Loucy (cell line): Measurements from ENCODE around the gene EEF1G.

Experiments
- H2AFZ ChIP-seq: fragments of 200-600 bp; sonication (generic); 2 replicates; pipeline ENCODE4 v1.6.0; 2016; ENCODE audit warnings: antibody characterized with exemption, mild to moderate bottlenecking, low read length, moderate library complexity
- H3F3A ChIP-seq: fragments of 200-600 bp; 2 replicates; pipeline ENCODE4 v1.6.0; 2016; ENCODE audit warnings: antibody characterized with exemption, low read depth, mild to moderate bottlenecking
- H3K27me3 ChIP-seq: fragments of 200-600 bp; sonication (generic); 2 replicates; pipeline ENCODE4 v1.6.1; 2014; ENCODE audit warnings: low read length, mild to moderate bottlenecking; ENCODE audit not compliant: insufficient read depth, poor library complexity, severe bottlenecking
- H3K36me3 ChIP-seq: fragments of 200-600 bp; sonication (generic); 2 replicates; pipeline ENCODE4 v1.6.1; 2016; ENCODE audit warnings: low read length; ENCODE audit not compliant: insufficient read depth
- H3K4me1 ChIP-seq: fragments of 200-600 bp; sonication (generic); 2 replicates; pipeline ENCODE4 v1.5.1; 2014; ENCODE audit warnings: low read length, mild to moderate bottlenecking; ENCODE audit not compliant: insufficient read depth, poor library complexity, severe bottlenecking
- H3K4me2 ChIP-seq: fragments of 200-600 bp; sonication (generic); 2 replicates; pipeline ENCODE4 v1.6.0; 2014; ENCODE audit warnings: antibody characterized with exemption, low read length, low read depth, mild to moderate bottlenecking; ENCODE audit not compliant: poor library complexity, severe bottlenecking
- H3K4me3 ChIP-seq: fragments of 200-600 bp; sonication (generic); 2 replicates; pipeline ENCODE4 v1.5.1; 2014; ENCODE audit warnings: low read length, mild to moderate bottlenecking, mixed read lengths; ENCODE audit not compliant: poor library complexity, severe bottlenecking
- H3K79me2 ChIP-seq: fragments of 200-600 bp; sonication (generic); 2 replicates; pipeline ENCODE4 v1.6.1; 2014; ENCODE audit warnings: low read length; ENCODE audit not compliant: insufficient read depth
- H3K9ac ChIP-seq: fragments of 200-600 bp; sonication (generic); 2 replicates; pipeline ENCODE4 v1.6.0; 2014; ENCODE audit warnings: mild to moderate bottlenecking, low read depth, low read length, moderate library complexity; ENCODE audit not compliant: poor library complexity, severe bottlenecking
- H3K9me2 ChIP-seq: fragments of 200-600 bp; sonication (generic); replicated peaks from 2 replicates; pipeline ENCODE4 v1.6.1; 2016; ENCODE audit warnings: low read depth, low read length, mixed read lengths
- H3K9me3 ChIP-seq: fragments of 200-600 bp; sonication (generic); 2 replicates; pipeline ENCODE4 v1.6.1; 2014; ENCODE audit warnings: mild to moderate bottlenecking, antibody characterized with exemption, low read length, low read depth; ENCODE audit not compliant: insufficient read depth
- H4K20me1 ChIP-seq: fragments of 200-600 bp; sonication (generic); 2 replicates; pipeline ENCODE4 v1.6.0; 2014; ENCODE audit warnings: antibody characterized with exemption, low read length, mild to moderate bottlenecking; ENCODE audit not compliant: insufficient read depth, poor library complexity, severe bottlenecking
- EZH2phosphoT487 ChIP-seq: fragments of 200-600 bp; IDR thresholded peaks from 2 replicates; pipeline ENCODE4 v1.6.1; 2018; ENCODE audit warnings: antibody characterized with exemption, mild to moderate bottlenecking, moderate library complexity, borderline replicate concordance
- TF ChIP-seq, protein P1 (sequence below): fragments of 200-600 bp; sonication (generic); conservative IDR thresholded peaks from 2 replicates; pipeline ENCODE4 v1.5.1; 2014; ENCODE audit warnings: mild to moderate bottlenecking, antibody characterized with exemption, low read length

The EEF1G gene

DNA sequence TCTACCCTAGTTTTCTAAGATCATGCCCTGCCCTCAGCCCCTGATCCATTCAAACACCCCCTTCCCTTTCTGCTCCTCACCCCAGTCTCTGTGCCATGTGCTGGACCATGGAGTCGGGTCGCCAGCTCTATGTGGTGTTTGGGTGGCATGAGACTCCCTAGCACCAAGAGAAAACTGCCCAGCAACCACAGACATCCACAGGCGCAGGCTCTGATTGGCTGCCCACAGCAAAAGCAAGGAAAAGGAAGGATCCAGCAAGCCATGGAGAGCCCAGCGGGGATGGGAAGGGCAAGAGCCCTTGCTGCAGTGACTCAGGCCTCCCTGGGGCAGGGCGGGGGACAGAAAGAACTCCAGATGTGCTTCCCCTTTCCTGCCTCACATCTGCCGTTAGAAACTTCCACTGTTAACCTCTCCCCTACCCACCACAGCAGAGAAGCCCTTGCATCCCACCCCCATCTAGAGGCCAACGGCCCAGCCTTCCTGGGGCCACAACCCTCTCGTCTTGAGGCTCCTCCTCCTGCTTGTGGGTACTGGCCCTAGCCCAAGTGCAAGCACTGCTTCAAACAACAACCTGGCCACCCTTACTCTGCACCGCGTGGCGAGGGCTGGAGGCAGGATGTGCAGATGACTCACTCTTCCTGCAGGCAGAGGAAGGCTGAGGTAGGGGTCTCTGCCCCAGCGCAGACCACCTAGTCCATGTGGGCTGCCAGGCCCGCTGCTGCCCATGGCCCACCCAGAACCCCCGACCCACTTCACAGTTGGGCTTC is 17.4 kb downstream of the EEF1G start:
- H3K27me3 ChIP-seq: no peaks in the 10 kb centered on the region
- H3K9ac ChIP-seq: peak overlapping the region; percentile 76
- H3K36me3 ChIP-seq: peaks cover 26% of the 10 kb centered on the region
- no peaks in the 10 kb centered on the region for H3K9me3 ChIP-seq
- no peak for TF ChIP-seq EZH2phosphoT487
- TF ChIP-seq, protein P1, sequence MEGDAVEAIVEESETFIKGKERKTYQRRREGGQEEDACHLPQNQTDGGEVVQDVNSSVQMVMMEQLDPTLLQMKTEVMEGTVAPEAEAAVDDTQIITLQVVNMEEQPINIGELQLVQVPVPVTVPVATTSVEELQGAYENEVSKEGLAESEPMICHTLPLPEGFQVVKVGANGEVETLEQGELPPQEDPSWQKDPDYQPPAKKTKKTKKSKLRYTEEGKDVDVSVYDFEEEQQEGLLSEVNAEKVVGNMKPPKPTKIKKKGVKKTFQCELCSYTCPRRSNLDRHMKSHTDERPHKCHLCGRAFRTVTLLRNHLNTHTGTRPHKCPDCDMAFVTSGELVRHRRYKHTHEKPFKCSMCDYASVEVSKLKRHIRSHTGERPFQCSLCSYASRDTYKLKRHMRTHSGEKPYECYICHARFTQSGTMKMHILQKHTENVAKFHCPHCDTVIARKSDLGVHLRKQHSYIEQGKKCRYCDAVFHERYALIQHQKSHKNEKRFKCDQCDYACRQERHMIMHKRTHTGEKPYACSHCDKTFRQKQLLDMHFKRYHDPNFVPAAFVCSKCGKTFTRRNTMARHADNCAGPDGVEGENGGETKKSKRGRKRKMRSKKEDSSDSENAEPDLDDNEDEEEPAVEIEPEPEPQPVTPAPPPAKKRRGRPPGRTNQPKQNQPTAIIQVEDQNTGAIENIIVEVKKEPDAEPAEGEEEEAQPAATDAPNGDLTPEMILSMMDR: no peak
- H2AFZ ChIP-seq: peak overlapping the region; percentile 8; the same call in 1 of the 2 replicates
- peak overlapping the region; percentile 71 for H3K4me3 ChIP-seq
- H3K4me2 ChIP-seq: peak overlapping the region; percentile 89
- H3K9me2 ChIP-seq: no peaks in the 10 kb centered on the region
- peaks cover 4% of the 10 kb centered on the region for H4K20me1 ChIP-seq
- H3F3A ChIP-seq: peaks cover 22% of the 10 kb centered on the region
- H3K4me1 ChIP-seq: peaks cover 73% of the 10 kb centered on the region
- H3K79me2 ChIP-seq: peaks cover 18% of the 10 kb centered on the region; the same call in 1 of the 2 replicates

DNA sequence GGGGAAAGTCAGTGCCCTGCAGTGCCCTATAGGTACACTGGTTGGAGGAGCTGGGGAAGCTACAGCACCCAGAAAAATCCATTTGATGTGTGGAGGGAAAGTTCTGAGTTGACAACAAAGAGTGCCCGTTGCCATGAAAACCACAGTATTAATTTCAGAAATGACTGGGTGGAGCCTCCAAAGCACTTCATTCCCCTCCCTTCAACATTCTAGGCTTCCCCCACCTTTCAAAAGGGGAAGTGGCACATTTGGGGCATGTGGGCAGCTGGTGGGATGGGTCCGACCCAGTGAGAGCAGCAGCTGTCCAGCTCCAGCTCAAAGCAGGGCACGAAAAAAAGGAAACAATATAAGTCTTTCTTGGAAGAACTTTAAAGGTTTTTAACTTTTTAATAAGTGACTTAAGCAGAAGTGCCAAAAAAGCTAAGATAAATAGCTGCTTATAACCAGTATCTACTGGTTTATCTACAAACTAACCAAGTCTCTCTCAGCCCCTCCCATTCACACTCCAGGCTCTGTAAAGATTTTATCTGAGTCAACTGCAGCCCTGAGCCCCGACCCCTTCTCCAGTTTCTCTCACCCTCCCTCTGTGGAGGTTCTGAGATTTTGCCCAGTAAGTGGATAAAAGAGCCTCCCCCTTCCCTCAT is 18.1 kb downstream of the EEF1G start:
- H3F3A ChIP-seq: peaks cover 22% of the 10 kb centered on the region

DNA sequence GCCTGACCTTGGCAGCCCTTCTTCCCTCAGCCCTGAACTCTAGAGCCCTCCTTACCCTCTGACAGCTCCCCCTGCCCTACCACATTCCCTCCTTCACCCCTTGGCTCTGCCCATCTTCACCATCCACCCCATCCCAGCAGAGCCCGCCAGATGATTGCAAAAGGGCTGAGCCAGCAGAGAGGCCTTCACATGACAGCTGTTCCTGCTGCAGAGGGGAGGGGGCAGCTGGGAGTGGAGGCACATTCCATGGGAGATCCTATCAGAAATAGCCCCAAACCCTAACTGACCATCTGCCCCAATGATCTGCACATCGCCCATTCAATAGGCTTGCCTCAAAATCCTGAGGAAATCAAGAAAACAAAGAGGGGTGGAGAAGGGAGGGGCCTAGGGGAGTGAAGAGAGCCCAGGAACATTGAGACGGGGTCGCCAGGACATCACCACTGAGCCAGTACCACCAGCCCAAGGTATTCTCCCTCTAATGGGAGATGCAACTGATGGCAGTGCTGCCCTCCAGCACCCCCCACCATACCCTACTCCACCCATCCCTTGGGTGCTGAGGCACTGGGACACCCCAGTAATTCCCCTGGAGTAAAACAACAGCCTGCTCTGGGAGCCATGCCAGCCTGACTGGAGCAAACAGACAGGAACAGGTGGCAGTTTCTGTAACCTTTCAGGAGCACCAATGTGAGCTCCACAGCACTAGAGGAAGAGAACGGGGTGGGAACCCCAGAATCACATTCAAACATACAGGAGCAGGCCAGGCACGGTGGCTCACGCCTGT is 19.1 kb downstream of the EEF1G start:
- H3F3A ChIP-seq: peaks cover 22% of the 10 kb centered on the region
- TF ChIP-seq, protein P1: no peak
- no peak for TF ChIP-seq EZH2phosphoT487
- peak overlapping the region; percentile 71 for H3K4me3 ChIP-seq
- peaks cover 73% of the 10 kb centered on the region for H3K4me1 ChIP-seq
- no peaks in the 10 kb centered on the region for H3K27me3 ChIP-seq
- no peaks in the 10 kb centered on the region for H3K9me2 ChIP-seq
- no peaks in the 10 kb centered on the region for H3K9me3 ChIP-seq
- H4K20me1 ChIP-seq: no peaks in the 10 kb centered on the region
- H3K79me2 ChIP-seq: peaks cover 11% of the 10 kb centered on the region; the same call in 1 of the 2 replicates
- H2AFZ ChIP-seq: no peak overlapping the region
- H3K9ac ChIP-seq: peak overlapping the region; percentile 76
- H3K4me2 ChIP-seq: peak overlapping the region; percentile 89
- H3K36me3 ChIP-seq: peaks cover 11% of the 10 kb centered on the region

More for the DNA sequence above, 18.1 kb downstream of the EEF1G start:
- H3K4me3 ChIP-seq: peak overlapping the region; percentile 71
- H3K79me2 ChIP-seq: peaks cover 18% of the 10 kb centered on the region; the same call in 1 of the 2 replicates
- H3K36me3 ChIP-seq: peaks cover 20% of the 10 kb centered on the region
- H3K9me3 ChIP-seq: no peaks in the 10 kb centered on the region
- peak overlapping the region; percentile 76 for H3K9ac ChIP-seq
- TF ChIP-seq EZH2phosphoT487: no peak
- TF ChIP-seq, protein P1: no peak
- H3K27me3 ChIP-seq: no peaks in the 10 kb centered on the region
- no peaks in the 10 kb centered on the region for H4K20me1 ChIP-seq
- H3K4me1 ChIP-seq: peaks cover 73% of the 10 kb centered on the region
- no peaks in the 10 kb centered on the region for H3K9me2 ChIP-seq
- H2AFZ ChIP-seq: peak overlapping the region; percentile 8; the same call in 1 of the 2 replicates
- H3K4me2 ChIP-seq: peak overlapping the region; percentile 89
